H9 (cell line): ENCODE results near the gene KLF6. TPM values are rescaled to one million over a fixed set of nuclear protein-coding genes. Genes with fewer than 3 reads are reported as not detected.

Experiments used
- DNase-seq: peaks from one replicate; pipeline ENCODE4 v3.0.0-alpha.2; 2017
- H2AFZ ChIP-seq: one replicate; pipeline ENCODE4 v1.6.1; 2013; ENCODE audit warnings: mild to moderate bottlenecking, low read length, control low read depth, moderate library complexity
- H2AK5ac ChIP-seq: 2 replicates; pipeline ENCODE4 v1.6.1; 2013; ENCODE audit warnings: low read length, control low read depth, mixed read lengths; ENCODE audit not compliant: insufficient read length
- H2BK120ac ChIP-seq: one replicate; pipeline ENCODE4 v1.6.1; 2013; ENCODE audit warnings: low read depth, mild to moderate bottlenecking, low read length, control low read depth, inconsistent platforms; ENCODE audit not compliant: poor library complexity, severe bottlenecking
- H2BK12ac ChIP-seq: 2 replicates; pipeline ENCODE4 v1.6.1; 2013; ENCODE audit warnings: low read length, control low read depth, mixed read lengths, low read depth; ENCODE audit not compliant: insufficient read length
- H2BK15ac ChIP-seq: 2 replicates; pipeline ENCODE4 v1.6.1; 2013; ENCODE audit warnings: low read depth, low read length, control low read depth
- H2BK20ac ChIP-seq: one replicate; pipeline ENCODE4 v1.6.1; 2013; ENCODE audit warnings: low read depth, mild to moderate bottlenecking, low read length, control low read depth, inconsistent platforms; ENCODE audit not compliant: poor library complexity, severe bottlenecking
- H2BK5ac ChIP-seq: 2 replicates; pipeline ENCODE4 v1.6.1; 2013; ENCODE audit warnings: low read length, control low read depth, mixed read lengths; ENCODE audit not compliant: insufficient read length
- H3K14ac ChIP-seq: 2 replicates; pipeline ENCODE4 v1.6.1; 2013; ENCODE audit warnings: low read length, control low read depth; ENCODE audit not compliant: insufficient read depth
- H3K18ac ChIP-seq: 2 replicates; pipeline ENCODE4 v1.6.1; 2013; ENCODE audit warnings: low read depth, mild to moderate bottlenecking, mixed read lengths, low read length, control low read depth; ENCODE audit not compliant: insufficient read length
- H3K23ac ChIP-seq: 2 replicates; pipeline ENCODE4 v1.6.1; 2013; ENCODE audit warnings: low read length, control low read depth, mixed read lengths, low read depth; ENCODE audit not compliant: insufficient read length
- H3K23me2 ChIP-seq: 2 replicates; pipeline ENCODE4 v1.6.1; 2013; ENCODE audit warnings: low read depth, mild to moderate bottlenecking, mixed read lengths, low read length, control low read depth; ENCODE audit not compliant: insufficient read length, poor library complexity, severe bottlenecking
- H3K27ac ChIP-seq: 2 replicates; pipeline ENCODE4 v1.5.1; 2013; ENCODE audit warnings: low read length, control low read depth, mixed read lengths, low read depth; ENCODE audit not compliant: insufficient read length
- H3K27me3 ChIP-seq: 2 replicates; pipeline ENCODE4 v1.6.1; 2013; ENCODE audit warnings: low read length, control low read depth, inconsistent platforms; ENCODE audit not compliant: insufficient read depth
- H3K4ac ChIP-seq: 2 replicates; pipeline ENCODE4 v1.6.1; 2013; ENCODE audit warnings: low read depth, mild to moderate bottlenecking, control low read depth, inconsistent platforms, low read length, moderate library complexity
- H3K4me1 ChIP-seq: 2 replicates; pipeline ENCODE4 v1.6.1; 2013; ENCODE audit warnings: low read length, control low read depth, inconsistent platforms; ENCODE audit not compliant: insufficient read depth
- H3K4me2 ChIP-seq: 2 replicates; pipeline ENCODE4 v1.6.1; 2013; ENCODE audit warnings: low read length, control low read depth, mixed read lengths; ENCODE audit not compliant: insufficient read length, insufficient read depth
- H3K56ac ChIP-seq: 2 replicates; pipeline ENCODE4 v1.6.1; 2013; ENCODE audit warnings: low read depth, mild to moderate bottlenecking, mixed read lengths, low read length, control low read depth; ENCODE audit not compliant: insufficient read length
- H3K79me1 ChIP-seq: 2 replicates; pipeline ENCODE4 v1.6.1; 2013; ENCODE audit warnings: low read depth, mild to moderate bottlenecking, moderate library complexity, low read length, control low read depth, inconsistent platforms; ENCODE audit not compliant: insufficient read depth, poor library complexity, severe bottlenecking
- H3K79me2 ChIP-seq: 2 replicates; pipeline ENCODE4 v1.6.1; 2013; ENCODE audit warnings: low read length, control low read depth, inconsistent platforms; ENCODE audit not compliant: insufficient read depth
- H3K9ac ChIP-seq: 2 replicates; pipeline ENCODE4 v1.6.1; 2013; ENCODE audit warnings: low read length, control low read depth, mixed read lengths; ENCODE audit not compliant: insufficient read length; ENCODE audit errors: extremely low read depth
- H3K9me3 ChIP-seq: one replicate; pipeline ENCODE4 v1.6.1; 2013; ENCODE audit warnings: low read depth, low read length, inconsistent platforms; ENCODE audit not compliant: control insufficient read depth
- H3T11ph ChIP-seq: one replicate; pipeline ENCODE4 v1.6.1; 2013; ENCODE audit warnings: mild to moderate bottlenecking, low read length, control low read depth, inconsistent platforms
- H4K20me1 ChIP-seq: one replicate; pipeline ENCODE4 v1.6.1; 2013; ENCODE audit not compliant: control insufficient read depth, insufficient read length, insufficient read depth
- H4K5ac ChIP-seq: 2 replicates; pipeline ENCODE4 v1.6.1; 2013; ENCODE audit warnings: low read depth, mild to moderate bottlenecking, mixed read lengths, low read length, control low read depth; ENCODE audit not compliant: insufficient read length
- H4K8ac ChIP-seq: replicated peaks from 2 replicates; pipeline ENCODE4 v1.6.1; 2013; ENCODE audit warnings: low read length, control low read depth, mixed read lengths, low read depth; ENCODE audit not compliant: insufficient read length
- H4K91ac ChIP-seq: 2 replicates; pipeline ENCODE4 v1.6.1; 2013; ENCODE audit warnings: low read depth, mild to moderate bottlenecking, moderate library complexity, mixed read lengths, low read length, control low read depth; ENCODE audit not compliant: insufficient read length
- H3K27ac Mint-ChIP-seq, 3 experiments: 2 replicates in 2 of 3; 3 replicates in 1 of 3; pipeline ENCODE4 v1.8.0; 2020 to 2021; ENCODE audit warnings: mixed read lengths in 3 of 3, mild to moderate bottlenecking in 1 of 3, moderate library complexity in 1 of 3
- H3K27me3 Mint-ChIP-seq: 2 replicates; pipeline ENCODE4 v1.8.0; 2021; ENCODE audit warnings: low read depth, mild to moderate bottlenecking, moderate library complexity, mixed read lengths
- H3K36me3 Mint-ChIP-seq, 3 experiments: 2 replicates in 2 of 3; 3 replicates in 1 of 3; pipeline ENCODE4 v1.8.0; 2020 to 2021; ENCODE audit warnings: low read depth in 3 of 3, mixed read lengths in 3 of 3; ENCODE audit not compliant: insufficient read depth in 1 of 3
- H3K4me1 Mint-ChIP-seq, 2 experiments: 2 replicates each; pipeline ENCODE4 v1.8.0; 2020; ENCODE audit warnings: mixed read lengths in 2 of 2
- H3K4me3 Mint-ChIP-seq, 2 experiments: 2 replicates in 1 of 2; 3 replicates in 1 of 2; pipeline ENCODE4 v1.8.0; 2020 to 2021; ENCODE audit warnings: mild to moderate bottlenecking in 2 of 2, mixed read lengths in 2 of 2, moderate library complexity in 1 of 2
- H3K9me3 Mint-ChIP-seq, 2 experiments: 2 replicates in 1 of 2; 3 replicates in 1 of 2; pipeline ENCODE4 v1.8.0; 2020; ENCODE audit warnings: mild to moderate bottlenecking in 2 of 2, mixed read lengths in 2 of 2, moderate library complexity in 1 of 2
- CTCF ChIP-seq: fragments of 200-600 bp; sonication (generic); conservative IDR thresholded peaks from 3 replicates; pipeline ENCODE4 v1.8.0; 2021; ENCODE audit warnings: antibody characterized with exemption, mild to moderate bottlenecking
- WGBS: extraction: QIAGEN DNeasy Blood & Tissue Kit; methylation state at CpG from one replicate; pipeline ENCODE4 v1.1.7; 2013; ENCODE audit warnings: missing lambda C conversion rate, low lambda C conversion rate, mixed read lengths; ENCODE audit not compliant: insufficient read length; ENCODE audit errors: extremely low coverage; 5-methylcytosine and 5-hydroxymethylcytosine counted together
- total RNA-seq: library from RNA; stranded (reverse); gene quantifications from 2 replicates; pipeline ENCODE4 v1.2.1, GENCODE V29; 2021

KLF6 gene
- total RNA-seq, 1 experiment from 2014 or later, result 19.3 TPM

- Histone ChIP-seq H4K8ac (no peak overlapping the region), H4K20me1 (peaks cover 3% of the 10 kb centered on the region), H3K9me3 (no peaks in the 10 kb centered on the region), H2BK5ac (no peak overlapping the region), H2AFZ (no peak overlapping the region), H3K18ac (peak overlapping the region; percentile 13), H2AK5ac (no peak overlapping the region), H2BK12ac (no peak overlapping the region), H3K27me3 (no peaks in the 10 kb centered on the region), H3K9ac (peak overlapping the region; percentile 86), H3K4me1 (peaks cover 8% of the 10 kb centered on the region; the same call in 1 of the 2 replicates), H3K23me2 (peaks cover 22% of the 10 kb centered on the region), H3K4ac (no peak overlapping the region; the same call in 1 of the 2 replicates), H3K79me2 (peaks cover 29% of the 10 kb centered on the region; the same call in 1 of the 2 replicates), H3K79me1 (peaks cover 7% of the 10 kb centered on the region), H3K14ac (peak overlapping the region; percentile 26; the same call in 1 of the 2 replicates), H2BK120ac (no peak overlapping the region), H4K5ac (no peak overlapping the region), H3K27ac (no peak overlapping the region), H2BK20ac (no peak overlapping the region), H4K91ac (no peak overlapping the region), H3K56ac (no peak overlapping the region), H3K23ac (no peak overlapping the region), H3T11ph (no peak overlapping the region), H2BK15ac (peak overlapping the region; percentile 70; the same call in 1 of the 2 replicates), H3K4me2 (peak overlapping the region; percentile 96)
- peak; percentile 33 for DNase-seq
- Mint-ChIP-seq H3K27ac (peak overlapping the region; percentile 67 to 98 (median 96); a peak in 5 of 7 replicates), H3K9me3 (peaks cover 0 to 5% of the 10 kb centered on the region in 2 experiments; a peak in 3 of 5 replicates), H3K4me3 (peak overlapping the region; percentile 88 to 95), H3K27me3 (no peaks in the 10 kb centered on the region; the same call in none of the 2 replicates), H3K36me3 (peaks cover 44 to 60% (median 58%) of the 10 kb centered on the region in 3 experiments), H3K4me1 (peaks cover 39 to 42% of the 10 kb centered on the region in 2 experiments)
- no peak for TF ChIP-seq CTCF
- no CpG with 5 or more reads among the region's 13 CpGs for WGBS
Observed at GRCh38 chr10:3782451-3783315, 2.3 kb downstream of the KLF6 start.
